Osteocyte (in vitro differentiated cells): ENCODE measurements around the gene GNE. TPM values are rescaled to one million over a fixed set of nuclear protein-coding genes. Genes with fewer than 3 reads are reported as not detected.
"Not testable (repeated sequence)": the region's sequence is repeated elsewhere in the genome, so short reads cannot be mapped to it uniquely, and the experiment has no call there.

Source experiments
- DNase-seq: peaks from one replicate; pipeline ENCODE4 v3.0.0; 2021; ENCODE audit warnings: mixed read lengths; ENCODE audit not compliant: unreplicated experiment; ENCODE audit errors: extremely low spot score
- H3K27ac Mint-ChIP-seq: one replicate; pipeline ENCODE4 v1.8.0; 2021; ENCODE audit warnings: mild to moderate bottlenecking, mixed read lengths; ENCODE audit not compliant: unreplicated experiment
- H3K27me3 Mint-ChIP-seq: one replicate; pipeline ENCODE4 v1.8.0; 2021; ENCODE audit warnings: mixed read lengths; ENCODE audit not compliant: unreplicated experiment
- H3K36me3 Mint-ChIP-seq: one replicate; pipeline ENCODE4 v1.8.0; 2021; ENCODE audit warnings: mixed read lengths; ENCODE audit not compliant: unreplicated experiment
- H3K4me1 Mint-ChIP-seq: one replicate; pipeline ENCODE4 v1.8.0; 2021; ENCODE audit warnings: mixed read lengths; ENCODE audit not compliant: unreplicated experiment
- H3K4me3 Mint-ChIP-seq: one replicate; pipeline ENCODE4 v1.8.0; 2021; ENCODE audit warnings: mild to moderate bottlenecking, moderate library complexity, mixed read lengths; ENCODE audit not compliant: unreplicated experiment
- H3K9me3 Mint-ChIP-seq: one replicate; pipeline ENCODE4 v1.8.0; 2021; ENCODE audit warnings: mixed read lengths; ENCODE audit not compliant: unreplicated experiment
- CTCF ChIP-seq: fragments of 200-600 bp; sonication (generic); IDR thresholded peaks from 2 replicates; pipeline ENCODE4 v1.5.0; 2021; ENCODE audit warnings: antibody characterized with exemption, mild to moderate bottlenecking, moderate library complexity
- long read RNA-seq: library from polyadenylated mRNA; unstranded; transcript quantifications from one replicate; pipeline ENCODE4 v2.0.0, GENCODE V29; 2021
- total RNA-seq: library from RNA; stranded (reverse); gene quantifications from 2 replicates; pipeline ENCODE4 v1.2.1, GENCODE V29; 2021

The GNE gene, protein sequence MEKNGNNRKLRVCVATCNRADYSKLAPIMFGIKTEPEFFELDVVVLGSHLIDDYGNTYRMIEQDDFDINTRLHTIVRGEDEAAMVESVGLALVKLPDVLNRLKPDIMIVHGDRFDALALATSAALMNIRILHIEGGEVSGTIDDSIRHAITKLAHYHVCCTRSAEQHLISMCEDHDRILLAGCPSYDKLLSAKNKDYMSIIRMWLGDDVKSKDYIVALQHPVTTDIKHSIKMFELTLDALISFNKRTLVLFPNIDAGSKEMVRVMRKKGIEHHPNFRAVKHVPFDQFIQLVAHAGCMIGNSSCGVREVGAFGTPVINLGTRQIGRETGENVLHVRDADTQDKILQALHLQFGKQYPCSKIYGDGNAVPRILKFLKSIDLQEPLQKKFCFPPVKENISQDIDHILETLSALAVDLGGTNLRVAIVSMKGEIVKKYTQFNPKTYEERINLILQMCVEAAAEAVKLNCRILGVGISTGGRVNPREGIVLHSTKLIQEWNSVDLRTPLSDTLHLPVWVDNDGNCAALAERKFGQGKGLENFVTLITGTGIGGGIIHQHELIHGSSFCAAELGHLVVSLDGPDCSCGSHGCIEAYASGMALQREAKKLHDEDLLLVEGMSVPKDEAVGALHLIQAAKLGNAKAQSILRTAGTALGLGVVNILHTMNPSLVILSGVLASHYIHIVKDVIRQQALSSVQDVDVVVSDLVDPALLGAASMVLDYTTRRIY
- 16.5 and 16.9 TPM in 2 replicates for total RNA-seq
- long read RNA-seq, full-length matches to known transcripts = 12 of 27 reads
- long read RNA-seq, partial matches to known transcripts = 5 of 27 reads
- long read RNA-seq, other reads (novel, unspliced or antisense) = 10 of 27 reads

DNA sequence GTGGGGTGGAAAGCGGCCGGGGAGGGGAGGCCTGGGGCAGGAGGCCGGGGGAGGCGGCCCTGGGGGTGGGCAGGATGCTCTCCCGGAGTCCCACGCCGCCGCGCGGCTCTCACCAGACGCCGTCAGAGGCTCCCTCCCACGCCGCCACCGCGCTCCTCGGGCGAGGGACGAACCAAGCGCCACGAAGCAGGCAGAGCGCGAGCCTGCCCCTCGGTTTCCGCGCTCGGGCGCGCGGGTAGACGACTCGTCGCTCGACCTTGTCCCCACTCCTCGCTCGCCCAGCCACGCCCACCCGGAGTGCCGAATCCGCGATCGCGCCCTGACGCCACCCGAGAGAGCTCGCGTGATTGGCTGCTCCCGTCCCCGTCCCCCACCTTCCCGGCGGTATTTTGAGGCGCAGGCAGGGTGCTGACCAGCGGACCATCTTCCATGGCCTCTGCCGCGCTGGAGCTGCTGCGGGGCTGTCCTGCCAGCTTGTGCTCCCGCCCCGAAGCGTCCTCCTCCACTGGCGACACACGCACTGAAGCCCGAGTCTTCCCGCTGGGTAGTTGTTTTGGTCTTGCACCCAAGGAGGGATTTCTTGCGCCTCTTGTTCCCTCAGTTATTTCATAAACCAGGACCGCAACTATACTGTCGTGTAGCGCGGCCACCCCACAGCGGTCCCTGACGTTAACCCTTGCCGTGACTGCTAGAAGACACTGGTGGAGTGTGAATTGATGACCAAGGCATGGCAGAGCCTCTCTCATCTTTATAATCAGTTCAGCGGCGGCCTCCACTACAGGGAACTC lies at the start of gene GNE:
TSS of gene GNE (minus strand) at position 241 of the 788 bp plus-strand sequence. CDS start 9,093 bp downstream, outside the sequence.
- TF ChIP-seq CTCF = no peak
- Mint-ChIP-seq H3K9me3 (no peaks in the 10 kb centered on the region), H3K27ac (peak within 1 kb of the TSS; percentile 97), H3K4me1 (peaks cover 14% of the 10 kb centered on the region), H3K4me3 (peak within 1 kb of the TSS; percentile 91), H3K27me3 (no peaks in the 10 kb centered on the region), H3K36me3 (no peaks in the 10 kb centered on the region)
- peak; percentile 99 for DNase-seq

GRCh38 chr9:36306471-36307306 lies 48.4 kb upstream of the GNE start:
- Mint-ChIP-seq H3K4me1 (peaks cover 24% of the 10 kb centered on the region), H3K27ac (peak overlapping the region; percentile 73), H3K27me3 (no peaks in the 10 kb centered on the region), H3K9me3 (no peaks in the 10 kb centered on the region), H3K36me3 (no peaks in the 10 kb centered on the region), H3K4me3 (no peak overlapping the region)
- TF ChIP-seq CTCF = no peak
- DNase-seq = no peak

DNA sequence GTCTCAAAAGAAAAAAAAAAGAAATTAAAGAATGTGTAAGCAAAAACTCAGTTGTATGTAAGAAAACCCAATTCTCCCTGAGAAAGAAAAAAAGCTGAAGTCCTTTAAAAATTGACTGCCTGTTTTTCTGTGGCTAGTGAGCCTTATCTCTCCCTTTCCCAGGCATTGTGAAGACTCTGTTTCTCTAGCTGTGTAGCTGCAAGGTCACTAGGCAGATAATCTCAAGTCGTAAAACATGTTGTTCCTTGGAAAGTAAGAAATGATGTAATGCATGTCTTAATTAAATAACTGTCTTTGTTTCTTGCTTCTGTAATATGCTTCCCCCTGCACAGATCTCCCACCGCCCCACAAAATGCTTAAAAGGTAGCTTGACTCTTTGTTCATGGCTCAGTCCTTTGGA lies 46.1 kb upstream of the GNE start:
- not testable (repeated sequence) for H3K27ac Mint-ChIP-seq, H3K36me3 Mint-ChIP-seq, DNase-seq, H3K27me3 Mint-ChIP-seq, H3K9me3 Mint-ChIP-seq, H3K4me3 Mint-ChIP-seq
- peaks cover 22% of the 10 kb centered on the region for H3K4me1 Mint-ChIP-seq

DNA sequence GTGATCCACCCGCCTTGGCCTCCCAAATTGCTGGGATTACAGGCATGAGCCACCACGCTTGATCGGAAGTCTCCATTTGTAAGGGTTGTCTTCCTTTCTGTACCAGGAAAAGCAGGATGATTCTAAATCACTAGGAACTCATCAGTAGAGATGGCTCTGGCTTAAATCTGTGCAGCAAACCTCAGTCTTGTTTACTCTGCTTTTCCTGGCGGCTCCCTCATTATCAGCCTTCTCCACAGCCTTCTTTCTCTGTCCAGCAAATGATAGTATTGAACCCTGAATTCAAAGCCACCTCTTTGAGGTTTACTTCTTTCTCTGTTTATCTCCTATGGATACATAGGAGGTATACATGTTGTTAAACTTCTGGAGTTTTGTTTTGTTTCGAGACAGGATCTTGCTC lies 43.0 kb upstream of the GNE start:
- H3K27ac Mint-ChIP-seq = no peak overlapping the region
- DNase-seq = no peak
- H3K36me3 Mint-ChIP-seq = no peaks in the 10 kb centered on the region
- peaks cover 22% of the 10 kb centered on the region for H3K4me1 Mint-ChIP-seq
- no peak overlapping the region for H3K4me3 Mint-ChIP-seq
- TF ChIP-seq CTCF = no peak
- H3K27me3 Mint-ChIP-seq = no peaks in the 10 kb centered on the region
- no peaks in the 10 kb centered on the region for H3K9me3 Mint-ChIP-seq

- H3K4me1 Mint-ChIP-seq = peaks cover 26% of the 10 kb centered on the region
- no peak for TF ChIP-seq CTCF
- no peak for DNase-seq
- H3K4me3 Mint-ChIP-seq = no peak overlapping the region
- no peaks in the 10 kb centered on the region for H3K27me3 Mint-ChIP-seq
- no peak overlapping the region for H3K27ac Mint-ChIP-seq
- H3K36me3 Mint-ChIP-seq = no peaks in the 10 kb centered on the region
- H3K9me3 Mint-ChIP-seq = no peaks in the 10 kb centered on the region
Observed at GRCh38 chr9:36298566-36298965, 40.3 kb upstream of the GNE start.
